Liver (tissue), 9 donors: Measurements from ENCODE around the gene DPP6. TPM values are rescaled to one million over a fixed set of nuclear protein-coding genes. Genes with fewer than 3 reads are reported as not detected.

ENCODE experiments used
- DNase-seq: peaks from one replicate; pipeline ENCODE4 v3.0.0-alpha.2; 2017; ENCODE audit warnings: low spot score
- H3K27ac ChIP-seq, 2 donors: one replicate each; pipeline ENCODE4 v1.7.0; 2013; ENCODE audit warnings: inconsistent platforms in 2 of 2, low read length in 2 of 2, control low read depth in 1 of 2, low read depth in 1 of 2, mild to moderate bottlenecking in 1 of 2
- H3K27me3 ChIP-seq, 4 donors: one replicate each; pipeline versions ENCODE4 v1.6.1 to v1.7.0; 2013; ENCODE audit warnings: low read length in 3 of 4, inconsistent platforms in 1 of 4, mild to moderate bottlenecking in 1 of 4, moderate library complexity in 1 of 4; ENCODE audit not compliant: control insufficient read depth in 4 of 4, insufficient read depth in 4 of 4
- H3K36me3 ChIP-seq, 4 donors: one replicate each; pipeline versions ENCODE4 v1.6.1 to v1.7.0; 2013; ENCODE audit warnings: low read length in 3 of 4, mild to moderate bottlenecking in 3 of 4, low read depth in 1 of 4, moderate library complexity in 1 of 4; ENCODE audit not compliant: control insufficient read depth in 4 of 4, insufficient read depth in 3 of 4
- H3K4me1 ChIP-seq, 4 donors: one replicate each; pipeline versions ENCODE4 v1.6.1 to v1.7.0; 2013; ENCODE audit warnings: low read length in 3 of 4, mild to moderate bottlenecking in 3 of 4, moderate library complexity in 1 of 4; ENCODE audit not compliant: control insufficient read depth in 4 of 4, insufficient read depth in 4 of 4
- H3K4me3 ChIP-seq, 3 donors: one replicate each; pipeline versions ENCODE4 v1.6.1 to v1.7.0; 2013; ENCODE audit warnings: low read length in 3 of 3, control low read depth in 1 of 3, low read depth in 1 of 3, mild to moderate bottlenecking in 1 of 3
- H3K9ac ChIP-seq, 2 donors: one replicate each; pipeline ENCODE4 v1.7.0; 2013; ENCODE audit warnings: low read length in 2 of 2, mild to moderate bottlenecking in 2 of 2, moderate library complexity in 2 of 2, control low read depth in 1 of 2, low read depth in 1 of 2
- H3K9me3 ChIP-seq, 4 donors: one replicate each; pipeline versions ENCODE4 v1.6.1 to v1.7.0; 2013; ENCODE audit warnings: low read length in 3 of 4; ENCODE audit not compliant: control insufficient read depth in 4 of 4
- EGR1 ChIP-seq, 2 donors: IDR thresholded peaks; 2 replicates each; pipeline ENCODE4 v1.6.1; 2016 to 2018; ENCODE audit warnings: antibody characterized with exemption in 2 of 2, low read depth in 2 of 2
- FOXA1 ChIP-seq: IDR thresholded peaks from 2 replicates; pipeline ENCODE4 v1.6.1; 2016; ENCODE audit warnings: antibody characterized with exemption
- GABPA ChIP-seq, 2 donors: IDR thresholded peaks in 1 of 2; conservative IDR thresholded peaks in 1 of 2; 2 replicates each; pipeline ENCODE4 v1.6.1; 2016; ENCODE audit warnings: antibody characterized with exemption in 2 of 2, mild to moderate bottlenecking in 1 of 2, moderate library complexity in 1 of 2
- HNF4A ChIP-seq, 2 donors: conservative IDR thresholded peaks; 2 replicates each; pipeline ENCODE4 v1.6.1; 2016; ENCODE audit warnings: antibody characterized with exemption in 2 of 2, mild to moderate bottlenecking in 2 of 2
- HNF4G ChIP-seq: IDR thresholded peaks from 2 replicates; pipeline ENCODE4 v1.6.1; 2016; ENCODE audit warnings: antibody characterized with exemption
- JUND ChIP-seq, 2 donors: IDR thresholded peaks; 2 replicates each; pipeline ENCODE4 v1.6.1; 2016; ENCODE audit warnings: antibody characterized with exemption in 2 of 2
- RAD21 ChIP-seq, 2 donors: IDR thresholded peaks; 2 replicates each; pipeline ENCODE4 v1.6.1; 2016; ENCODE audit warnings: antibody characterized with exemption in 2 of 2, mild to moderate bottlenecking in 2 of 2
- RXRA ChIP-seq, 2 donors: IDR thresholded peaks; 2 replicates each; pipeline ENCODE4 v1.6.1; 2017 to 2018; ENCODE audit warnings: antibody characterized with exemption in 2 of 2, mild to moderate bottlenecking in 1 of 2
- SP1 ChIP-seq: IDR thresholded peaks from 2 replicates; pipeline ENCODE4 v1.6.1; 2018; ENCODE audit warnings: antibody characterized with exemption, mild to moderate bottlenecking
- TAF1 ChIP-seq: conservative IDR thresholded peaks from 2 replicates; pipeline ENCODE4 v1.6.1; 2016; ENCODE audit warnings: antibody characterized with exemption, mild to moderate bottlenecking
- YY1 ChIP-seq: IDR thresholded peaks from 2 replicates; pipeline ENCODE4 v1.6.1; 2016; ENCODE audit warnings: antibody characterized with exemption, mild to moderate bottlenecking
- ZBTB33 ChIP-seq: IDR thresholded peaks from 2 replicates; pipeline ENCODE4 v1.6.1; 2016; ENCODE audit warnings: antibody characterized with exemption
- WGBS: extraction: QIAGEN DNeasy Blood & Tissue Kit; methylation state at CpG from one replicate; pipeline ENCODE4 v1.1.7; 2013; 5-methylcytosine and 5-hydroxymethylcytosine counted together
- polyA plus RNA-seq, 2 donors: library from polyadenylated mRNA; stranded (reverse) in 1 of 2; unstranded in 1 of 2; fragments of 200-250 nt in 1 of 2; fragments of >200 nt in 1 of 2; fragmentation: Nextera tagmentation in 1 of 2; extraction: Ambion mirVana in 1 of 2; gene quantifications; one replicate each; pipeline versions ENCODE4 v1.2.1 to v1.2.3, GENCODE V29; 2013 to 2015
- total RNA-seq, 2 donors: library from RNA; depleted of rRNA; stranded (reverse); fragments of >200 nt; gene quantifications; one replicate each; pipeline ENCODE4 v1.2.3, GENCODE V29; 2014
- TF ChIP-seq, protein P1 (sequence below): IDR thresholded peaks from 2 replicates; pipeline ENCODE4 v1.6.1; 2016; ENCODE audit warnings: antibody characterized with exemption
- TF ChIP-seq, protein P2 (sequence below): fragments of 150-350 bp; IDR thresholded peaks from 2 replicates; pipeline ENCODE4 v1.5.1; 2017; ENCODE audit warnings: improper control_type of control experiment, low read depth, low read length; ENCODE audit not compliant: missing input control
- TF ChIP-seq, protein P3 (sequence below): IDR thresholded peaks from 2 replicates; pipeline ENCODE4 v1.6.1; 2016; ENCODE audit warnings: antibody characterized with exemption
- donor health status: healthy.
- donor health status: healthy.
- donor health status: healthy.
- donor health status: healthy.
- donor health status: healthy.

The DPP6 gene
- total and polyA plus RNA-seq, 4 donors, result 0.01 TPM; not detected in 3

GRCh38 chr7:154649434-154649833, 597.2 kb downstream of the DPP6 start:
- TF ChIP-seq RXRA (IDR thresholded peaks at IDR 0.05) (no peak), SP1 (no peak), HNF4G (no peak), RAD21 (IDR thresholded peaks at IDR 0.05) (no peak)
- TF ChIP-seq, protein P1, sequence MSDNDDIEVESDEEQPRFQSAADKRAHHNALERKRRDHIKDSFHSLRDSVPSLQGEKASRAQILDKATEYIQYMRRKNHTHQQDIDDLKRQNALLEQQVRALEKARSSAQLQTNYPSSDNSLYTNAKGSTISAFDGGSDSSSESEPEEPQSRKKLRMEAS, result no peak
- TF ChIP-seq, protein P2, sequence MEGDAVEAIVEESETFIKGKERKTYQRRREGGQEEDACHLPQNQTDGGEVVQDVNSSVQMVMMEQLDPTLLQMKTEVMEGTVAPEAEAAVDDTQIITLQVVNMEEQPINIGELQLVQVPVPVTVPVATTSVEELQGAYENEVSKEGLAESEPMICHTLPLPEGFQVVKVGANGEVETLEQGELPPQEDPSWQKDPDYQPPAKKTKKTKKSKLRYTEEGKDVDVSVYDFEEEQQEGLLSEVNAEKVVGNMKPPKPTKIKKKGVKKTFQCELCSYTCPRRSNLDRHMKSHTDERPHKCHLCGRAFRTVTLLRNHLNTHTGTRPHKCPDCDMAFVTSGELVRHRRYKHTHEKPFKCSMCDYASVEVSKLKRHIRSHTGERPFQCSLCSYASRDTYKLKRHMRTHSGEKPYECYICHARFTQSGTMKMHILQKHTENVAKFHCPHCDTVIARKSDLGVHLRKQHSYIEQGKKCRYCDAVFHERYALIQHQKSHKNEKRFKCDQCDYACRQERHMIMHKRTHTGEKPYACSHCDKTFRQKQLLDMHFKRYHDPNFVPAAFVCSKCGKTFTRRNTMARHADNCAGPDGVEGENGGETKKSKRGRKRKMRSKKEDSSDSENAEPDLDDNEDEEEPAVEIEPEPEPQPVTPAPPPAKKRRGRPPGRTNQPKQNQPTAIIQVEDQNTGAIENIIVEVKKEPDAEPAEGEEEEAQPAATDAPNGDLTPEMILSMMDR, result no peak
- TF ChIP-seq, protein P3, sequence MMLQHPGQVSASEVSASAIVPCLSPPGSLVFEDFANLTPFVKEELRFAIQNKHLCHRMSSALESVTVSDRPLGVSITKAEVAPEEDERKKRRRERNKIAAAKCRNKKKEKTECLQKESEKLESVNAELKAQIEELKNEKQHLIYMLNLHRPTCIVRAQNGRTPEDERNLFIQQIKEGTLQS, result no peak
- Histone ChIP-seq H3K27me3 (no peaks in the 10 kb centered on the region), H3K9me3 (no peaks in the 10 kb centered on the region), H3K4me1 (no peaks in the 10 kb centered on the region), H3K4me3 (no peak overlapping the region), H3K9ac (no peak overlapping the region), H3K36me3 (no peaks in the 10 kb centered on the region), H3K27ac (no peak overlapping the region)
- DNase-seq, result no peak
- WGBS, result 68% methylated on average over 5 of the region's 5 CpGs

DNA sequence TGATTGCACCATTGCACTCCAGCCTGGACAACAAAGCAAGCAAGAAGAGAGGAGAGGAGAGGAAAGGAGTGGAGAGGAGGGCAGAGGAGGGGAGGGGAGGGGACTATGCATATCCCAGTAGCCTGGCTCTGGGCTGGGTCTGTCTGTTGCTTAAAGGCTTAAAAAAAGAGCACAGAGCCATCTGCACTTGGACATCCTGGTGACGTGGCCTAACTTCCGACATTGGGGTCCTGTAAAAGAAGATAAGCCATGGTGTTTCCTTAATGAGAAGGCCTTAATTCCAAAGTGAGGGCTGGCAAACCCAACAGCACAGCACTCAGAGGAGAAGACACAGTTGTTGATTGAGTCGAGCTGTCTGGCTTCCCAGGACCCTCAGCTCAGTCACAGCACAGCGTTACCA, 598.1 kb downstream of the DPP6 start:
- H3K9me3 ChIP-seq, result no peaks in the 10 kb centered on the region
- H3K4me1 ChIP-seq, result no peaks in the 10 kb centered on the region
- no peaks in the 10 kb centered on the region for H3K27me3 ChIP-seq
- 63% methylated on average over 4 of the region's 4 CpGs for WGBS
- H3K36me3 ChIP-seq, result no peaks in the 10 kb centered on the region
- H3K9ac ChIP-seq, result no peak overlapping the region
- no peak overlapping the region for H3K27ac ChIP-seq
- no peak for DNase-seq
- TF ChIP-seq TAF1 (no peak), ZBTB33 (no peak), EGR1 (IDR thresholded peaks at IDR 0.05; ENCODE audit: low read depth in 2 of 2) (no peak)
- no peak overlapping the region for H3K4me3 ChIP-seq

DNA sequence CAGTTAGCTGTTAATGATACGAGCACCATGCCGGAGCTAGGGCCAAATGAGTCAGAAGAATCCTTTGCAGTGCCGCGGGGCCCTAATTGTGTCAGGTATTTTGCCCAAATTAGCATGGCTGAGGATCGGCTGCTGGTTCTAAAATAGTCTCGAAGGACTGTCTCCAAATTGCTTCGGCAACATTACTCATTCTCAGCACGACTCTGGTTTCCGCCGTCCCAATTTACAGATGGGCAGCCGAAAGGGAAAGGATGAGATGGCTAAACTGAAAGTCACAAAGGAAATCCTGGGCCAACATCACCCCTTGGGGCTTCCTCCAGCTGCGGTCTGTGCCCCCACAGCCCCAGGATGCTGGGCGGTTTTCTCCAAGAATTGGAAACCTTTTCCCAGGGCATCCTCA, 599.3 kb downstream of the DPP6 start:
- 87% methylated on average over 13 of the region's 13 CpGs for WGBS
- TF ChIP-seq, protein P1, result no peak
- no peak for TF ChIP-seq SP1
- TF ChIP-seq HNF4G, result no peak
- no peak for TF ChIP-seq FOXA1
- no peak for TF ChIP-seq TAF1
- TF ChIP-seq GABPA (IDR thresholded peaks at IDR 0.05 in 1 of 2, conservative IDR thresholded peaks at IDR 0.05 in 1 of 2), result no peak
- no peak for TF ChIP-seq YY1
- TF ChIP-seq HNF4A (conservative IDR thresholded peaks at IDR 0.05), result no peak
- TF ChIP-seq, protein P2, result no peak
- TF ChIP-seq JUND (IDR thresholded peaks at IDR 0.05), result no peak
- no peak for TF ChIP-seq EGR1 (IDR thresholded peaks at IDR 0.05; ENCODE audit: low read depth in 2 of 2)
- TF ChIP-seq RAD21 (IDR thresholded peaks at IDR 0.05), result no peak
- TF ChIP-seq ZBTB33, result no peak

More for the DNA sequence above, 599.3 kb downstream of the DPP6 start:
- H3K4me1 ChIP-seq, result no peaks in the 10 kb centered on the region
- no peaks in the 10 kb centered on the region for H3K27me3 ChIP-seq
- no peak overlapping the region for H3K9ac ChIP-seq
- H3K36me3 ChIP-seq, result no peaks in the 10 kb centered on the region
- no peak for DNase-seq
- no peak overlapping the region for H3K27ac ChIP-seq
- H3K9me3 ChIP-seq, result no peaks in the 10 kb centered on the region
- no peak overlapping the region for H3K4me3 ChIP-seq
